ENCODE results near the gene MAST3. TPM values are rescaled to one million over a fixed set of nuclear protein-coding genes. Genes with fewer than 3 reads are reported as not detected.

MAST3 gene
- total RNA-seq, 2 donors from 2014 or later: 5.8 to 7.5 TPM

DNA sequence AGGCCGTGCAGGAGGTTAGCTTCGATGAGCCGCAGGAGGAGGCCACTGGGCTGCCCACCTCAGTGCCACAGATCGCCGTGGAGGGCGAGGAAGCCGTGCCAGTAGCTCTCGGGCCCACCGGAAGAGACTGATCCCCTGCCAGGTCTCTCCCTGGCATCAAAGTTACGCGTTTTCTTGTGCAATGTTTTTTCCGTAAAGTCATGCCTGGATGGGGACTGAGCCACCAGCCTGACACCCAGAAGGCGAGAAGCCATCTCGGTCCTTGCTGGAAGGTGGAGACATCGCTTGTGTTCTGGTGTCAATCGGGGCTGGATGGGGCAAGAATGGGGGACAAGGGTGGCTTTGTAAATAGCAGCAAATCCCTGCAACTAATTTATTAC lies 52.0 kb downstream of the MAST3 start:
- no peak overlapping the region for H3K4me3 ChIP-seq
- H3K27me3 ChIP-seq: no peaks in the 10 kb centered on the region
- TF ChIP-seq, protein P1, sequence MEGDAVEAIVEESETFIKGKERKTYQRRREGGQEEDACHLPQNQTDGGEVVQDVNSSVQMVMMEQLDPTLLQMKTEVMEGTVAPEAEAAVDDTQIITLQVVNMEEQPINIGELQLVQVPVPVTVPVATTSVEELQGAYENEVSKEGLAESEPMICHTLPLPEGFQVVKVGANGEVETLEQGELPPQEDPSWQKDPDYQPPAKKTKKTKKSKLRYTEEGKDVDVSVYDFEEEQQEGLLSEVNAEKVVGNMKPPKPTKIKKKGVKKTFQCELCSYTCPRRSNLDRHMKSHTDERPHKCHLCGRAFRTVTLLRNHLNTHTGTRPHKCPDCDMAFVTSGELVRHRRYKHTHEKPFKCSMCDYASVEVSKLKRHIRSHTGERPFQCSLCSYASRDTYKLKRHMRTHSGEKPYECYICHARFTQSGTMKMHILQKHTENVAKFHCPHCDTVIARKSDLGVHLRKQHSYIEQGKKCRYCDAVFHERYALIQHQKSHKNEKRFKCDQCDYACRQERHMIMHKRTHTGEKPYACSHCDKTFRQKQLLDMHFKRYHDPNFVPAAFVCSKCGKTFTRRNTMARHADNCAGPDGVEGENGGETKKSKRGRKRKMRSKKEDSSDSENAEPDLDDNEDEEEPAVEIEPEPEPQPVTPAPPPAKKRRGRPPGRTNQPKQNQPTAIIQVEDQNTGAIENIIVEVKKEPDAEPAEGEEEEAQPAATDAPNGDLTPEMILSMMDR (IDR thresholded peaks at IDR 0.05): no peak
- no peak for DNase-seq (ENCODE audit: low spot score)
- H3K36me3 ChIP-seq: peaks cover 18% of the 10 kb centered on the region
- no peaks in the 10 kb centered on the region for H3K9me3 ChIP-seq
- H3K27ac ChIP-seq: no peak overlapping the region
- peaks cover 0 to 13% of the 10 kb centered on the region in 2 donors for H3K4me1 ChIP-seq

DNA sequence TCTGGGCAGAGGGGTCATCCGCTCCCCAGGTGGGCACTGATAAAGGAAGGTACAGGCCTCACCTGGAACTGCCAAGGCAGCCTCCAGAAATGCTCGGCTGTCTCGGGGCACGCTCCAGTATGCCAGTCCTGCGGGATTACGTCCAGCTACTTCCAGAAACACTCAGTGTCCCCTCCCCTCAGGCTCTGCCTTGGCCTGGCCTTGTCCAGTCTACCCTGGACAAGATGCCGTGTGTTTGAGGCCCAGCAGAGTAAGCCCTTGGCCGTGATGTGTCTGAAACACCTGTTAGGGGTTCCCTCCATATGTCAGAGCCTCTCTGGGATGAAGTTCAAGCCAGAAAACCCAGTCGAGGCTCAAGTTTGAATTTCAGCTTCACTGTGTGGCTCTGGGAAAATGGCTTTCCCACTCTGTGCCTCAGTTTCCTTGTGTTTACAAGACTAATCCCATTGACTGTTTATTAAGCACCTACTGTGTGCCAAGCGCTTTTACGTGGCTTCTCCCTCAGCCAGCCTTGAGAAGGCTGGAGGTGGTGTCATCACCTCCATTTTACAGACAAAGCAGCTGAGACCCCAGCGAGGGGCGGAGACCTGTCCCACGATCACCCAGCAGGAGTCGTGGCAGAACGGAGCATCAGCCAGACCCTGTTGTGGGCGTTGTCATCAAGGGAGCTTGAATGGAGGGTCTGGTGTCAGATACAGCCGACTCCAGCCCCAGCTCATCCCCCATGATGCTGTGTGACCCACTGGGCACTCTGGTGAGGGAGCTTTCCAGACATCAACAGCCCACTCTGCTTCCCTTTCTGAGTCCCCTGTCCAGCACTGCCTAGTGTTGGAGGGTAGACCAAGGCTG lies 53.4 kb downstream of the MAST3 start:
- Histone ChIP-seq H3K27me3 (no peaks in the 10 kb centered on the region), H3K27ac (no peak overlapping the region), H3K9me3 (no peaks in the 10 kb centered on the region), H3K4me1 (peaks cover 0 to 15% of the 10 kb centered on the region in 2 donors), H3K36me3 (peaks cover 4% of the 10 kb centered on the region), H3K4me3 (no peak overlapping the region)
- TF ChIP-seq, protein P1 (IDR thresholded peaks at IDR 0.05): no peak
- no peak for DNase-seq (ENCODE audit: low spot score)

DNA sequence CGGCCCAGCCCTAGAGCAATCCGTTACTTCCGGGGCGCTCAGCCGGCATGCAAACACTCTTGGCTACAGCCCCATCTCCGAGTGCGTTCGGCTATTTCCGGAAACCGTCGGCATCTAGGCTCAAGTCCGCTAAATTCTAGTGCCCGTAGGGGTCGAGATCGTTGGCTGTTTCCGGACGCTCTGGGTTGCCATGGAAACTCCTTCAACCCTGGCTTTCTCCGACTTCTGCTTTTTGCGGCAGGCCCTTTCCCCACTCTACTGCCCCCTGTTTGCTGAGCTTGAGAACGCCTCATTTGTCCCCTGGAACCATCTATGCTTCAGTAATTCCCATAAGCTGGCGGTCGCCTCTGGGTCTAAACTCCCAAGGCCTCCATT lies 54.9 kb downstream of the MAST3 start:
- Histone ChIP-seq H3K9me3 (no peaks in the 10 kb centered on the region), H3K27ac (peak overlapping the region; percentile 97 to 99), H3K4me1 (peaks cover 0 to 27% of the 10 kb centered on the region in 2 donors), H3K27me3 (no peaks in the 10 kb centered on the region), H3K4me3 (peak overlapping the region; percentile 56 to 91), H3K36me3 (peaks cover 2% of the 10 kb centered on the region)
- DNase-seq (ENCODE audit: low spot score): peak; percentile 98
- TF ChIP-seq, protein P1 (IDR thresholded peaks at IDR 0.05): peak; percentile 24 to 74

DNA sequence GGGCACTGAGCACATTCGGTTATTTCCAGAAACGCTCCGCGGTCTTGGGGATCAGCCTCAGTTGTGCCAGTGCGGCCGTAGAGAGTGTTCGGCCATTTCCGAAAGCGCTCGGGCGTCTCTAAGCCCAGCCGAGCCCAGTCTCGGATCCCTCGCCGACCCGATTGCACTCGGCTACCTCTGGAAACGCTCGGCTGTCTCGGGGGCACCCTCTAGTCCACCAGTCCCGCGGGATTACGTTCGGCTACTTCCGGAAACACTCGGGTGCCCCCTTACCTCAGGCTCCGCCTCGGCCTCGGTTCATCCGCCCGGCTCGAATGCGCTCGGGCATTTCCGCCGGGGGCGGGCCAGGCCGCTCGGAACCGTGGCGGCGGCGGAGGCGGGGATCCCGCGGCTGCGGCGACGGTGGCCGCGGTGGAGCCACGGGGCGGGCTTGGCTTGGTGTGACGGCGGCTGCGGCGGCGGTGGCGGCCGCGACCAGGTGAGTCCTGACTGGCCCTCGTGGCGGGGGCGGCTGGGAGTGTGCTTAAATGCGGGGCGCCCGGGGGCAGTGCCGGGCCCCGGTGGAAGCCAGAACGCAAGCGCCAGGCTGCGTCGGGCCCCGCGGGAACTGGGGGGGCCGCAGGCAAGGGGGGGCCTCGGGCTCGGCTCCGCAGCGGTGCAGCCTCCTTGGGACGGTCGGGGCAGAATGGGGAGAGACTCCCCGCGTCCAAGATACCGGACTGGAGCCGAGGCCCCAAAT lies 55.4 kb downstream of the MAST3 start, which contains the start of gene PIK3R2:
Gene PIK3R2, plus strand, starts transcription at position 347 of the 739 bp plus-strand sequence. CDS start 2,717 bp downstream, outside the sequence.
- Histone ChIP-seq H3K4me3 (peak within 1 kb of the TSS; percentile 91 to 92), H3K36me3 (no peaks in the 10 kb centered on the region), H3K27ac (peak within 1 kb of the TSS; percentile 97 to 99), H3K9me3 (no peaks in the 10 kb centered on the region), H3K27me3 (no peaks in the 10 kb centered on the region), H3K4me1 (peaks cover 0 to 32% of the 10 kb centered on the region in 2 donors)
- peak; percentile 99 for DNase-seq (ENCODE audit: low spot score)
- TF ChIP-seq, protein P1 (IDR thresholded peaks at IDR 0.05): peak in 1 of 2 donors; percentile 7

DNA sequence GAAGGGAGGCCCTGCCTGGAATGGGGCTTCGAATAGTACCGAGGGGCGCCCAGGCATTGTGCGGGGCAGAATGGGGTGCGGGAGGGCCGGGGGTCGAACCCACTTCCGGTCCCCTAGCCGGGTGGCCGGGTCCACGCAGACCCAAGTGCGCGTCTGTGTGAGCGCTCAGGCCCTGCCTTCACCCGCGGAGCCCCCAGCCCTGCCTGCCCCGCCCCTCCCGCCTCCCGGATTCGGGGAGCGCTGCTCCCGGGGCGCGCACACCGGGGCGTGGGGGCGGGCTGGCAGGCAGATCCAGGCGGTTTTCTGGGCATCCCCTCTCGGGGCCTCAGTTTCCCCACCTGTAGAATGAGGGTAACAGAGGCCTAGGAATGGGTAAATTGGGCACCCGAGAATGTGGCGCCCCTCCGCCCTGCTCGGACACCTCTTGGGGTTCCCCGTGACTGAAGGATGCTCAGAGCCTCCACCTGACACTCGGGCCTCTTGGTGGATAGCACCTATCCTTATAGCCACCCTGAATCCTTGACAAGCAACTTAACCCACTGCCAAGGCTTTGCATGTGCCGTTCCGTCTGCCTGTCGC lies 56.1 kb downstream of the MAST3 start:
- H3K9me3 ChIP-seq: no peaks in the 10 kb centered on the region
- no peaks in the 10 kb centered on the region for H3K27me3 ChIP-seq
- peaks cover 0 to 32% of the 10 kb centered on the region in 2 donors for H3K4me1 ChIP-seq
- peak overlapping the region; percentile 97 to 99 for H3K27ac ChIP-seq
- peak overlapping the region; percentile 91 to 92 for H3K4me3 ChIP-seq
- H3K36me3 ChIP-seq: no peaks in the 10 kb centered on the region
- no peak for DNase-seq (ENCODE audit: low spot score)
- TF ChIP-seq, protein P1 (IDR thresholded peaks at IDR 0.05): no peak

All from right atrium auricular region (tissue), 2 donors.